Right hindlimb (tissue), 1 donor: ENCODE data around the gene CACNG1.

Experiments
- DNase-seq: peaks from one replicate; pipeline ENCODE4 v3.0.0-alpha.2; 2018

CACNG1 gene

GRCh38 chr17:67044016-67044772 is at the start of gene CACNG1:
Gene CACNG1, plus strand, starts transcription at chr17:67044554. Its CDS starts 107 bp downstream, at chr17:67044661.
- DNase-seq = peak; percentile 55

GRCh38 chr17:66994930-66995535 is 49.3 kb upstream of the CACNG1 start:
- no peak for DNase-seq

GRCh38 chr17:66995944-66996343 is 48.4 kb upstream of the CACNG1 start:
- no peak for DNase-seq

- no peak for DNase-seq
These were observed 47.4 kb upstream of the CACNG1 start for GRCh38 chr17:66996926-66997325.

GRCh38 chr17:67003231-67003630 is 41.1 kb upstream of the CACNG1 start:
- no peak for DNase-seq

- no peak for DNase-seq
These were observed 40.2 kb upstream of the CACNG1 start for GRCh38 chr17:67004181-67004580.

GRCh38 chr17:67007266-67007665 is 37.1 kb upstream of the CACNG1 start:
- DNase-seq = no peak

- DNase-seq = no peak
These were observed 36.3 kb upstream of the CACNG1 start for GRCh38 chr17:67008101-67008500.

- no peak for DNase-seq
These were observed 32.7 kb upstream of the CACNG1 start for GRCh38 chr17:67011527-67012175.

- DNase-seq = no peak
These were observed 30.5 kb upstream of the CACNG1 start for GRCh38 chr17:67013891-67014290.

- no peak for DNase-seq
These were observed 29.4 kb upstream of the CACNG1 start for GRCh38 chr17:67015001-67015400.

- DNase-seq = no peak
These were observed 28.2 kb upstream of the CACNG1 start for GRCh38 chr17:67016039-67016762.

- DNase-seq = no peak
These were observed 26.4 kb upstream of the CACNG1 start for GRCh38 chr17:67017910-67018309.

- no peak for DNase-seq
These were observed 25.6 kb upstream of the CACNG1 start for GRCh38 chr17:67018471-67019434.

- DNase-seq = no peak
These were observed 24.5 kb upstream of the CACNG1 start for GRCh38 chr17:67019809-67020208.

- DNase-seq = peak; percentile 36
These were observed 24.0 kb upstream of the CACNG1 start for GRCh38 chr17:67020293-67020766.

- DNase-seq = no peak
These were observed 23.2 kb upstream of the CACNG1 start for GRCh38 chr17:67021196-67021595.

- DNase-seq = no peak
These were observed 22.5 kb upstream of the CACNG1 start for GRCh38 chr17:67021743-67022450.

- DNase-seq = no peak
These were observed 21.9 kb upstream of the CACNG1 start for GRCh38 chr17:67022451-67022810.

- DNase-seq = no peak
These were observed 19.6 kb upstream of the CACNG1 start for GRCh38 chr17:67024736-67025135.

GRCh38 chr17:67025216-67025792 is 19.1 kb upstream of the CACNG1 start:
- DNase-seq = no peak
